Sciatic nerve (tissue), 2 donors: ENCODE measurements around the gene FUT6. TPM values are rescaled to one million over a fixed set of nuclear protein-coding genes. Genes with fewer than 3 reads are reported as not detected.
"Not testable (repeated sequence)": the region's sequence is repeated elsewhere in the genome, so short reads cannot be mapped to it uniquely, and the experiment has no call there.

ENCODE experiments used
- ATAC-seq: fragments of 200-7000 bp; cut with Tn5 transposase; one replicate; pipeline ENCODE4 v1.9.1; 2020; ENCODE audit warnings: mild to moderate bottlenecking, moderate library complexity
- DNase-seq: peaks from one replicate; pipeline ENCODE4 v3.0.0-alpha.2; 2020; ENCODE audit warnings: low spot score
- intact Hi-C: fragments of 100-400 bp; cut with DNase I; formaldehyde crosslinking; loops from one replicate; pipeline ENCODE4 v1.14.2; 2022
- total RNA-seq: library from RNA; stranded (reverse); fragmentation: NEBNext Ultra II Directional; extraction: Animal tissue kit (Norgen Biotek cat#: 25700); gene quantifications from one replicate; pipeline ENCODE4 v1.2.1, GENCODE V29; 2021
- donor health status: DM: no; HTN: no; CAD: no.
- donor health status: DM: no; HTN: no; CAD: no.

The FUT6 gene
- total RNA-seq, 1 donor from 2014 or later, result not detected

GRCh38 chr19:5795382-5795919, 44.1 kb downstream of the FUT6 start:
- intact Hi-C loops, result no loop called here
- ATAC-seq, result no peak

GRCh38 chr19:5793188-5793587, 46.3 kb downstream of the FUT6 start:
- no peak for ATAC-seq
- no peak for DNase-seq
- intact Hi-C loops, result no loop called here

More at GRCh38 chr19:5795382-5795919, 44.1 kb downstream of the FUT6 start:
- DNase-seq, result no peak

- DNase-seq, result no peak
- intact Hi-C loops, result no loop called here
- no peak for ATAC-seq
Measured at GRCh38 chr19:5792224-5792623, 47.3 kb downstream of the FUT6 start.

GRCh38 chr19:5790559-5791520, 48.7 kb downstream of the FUT6 start, which contains the start of gene DUS3L:
TSS of gene DUS3L (minus strand) at chr19:5791163. CDS start at chr19:5791141, 22 bp downstream.
- DNase-seq, result peak; percentile 97
- ATAC-seq, result peak; percentile 98
- intact Hi-C loops, result no loop called here

- no peak for ATAC-seq
- DNase-seq, result no peak
- intact Hi-C loops, result no loop called here
Measured at GRCh38 chr19:5789886-5790558, 49.5 kb downstream of the FUT6 start.

GRCh38 chr19:5789351-5789761, 50.1 kb downstream of the FUT6 start:
- DNase-seq (no peak), ATAC-seq (no peak)
- intact Hi-C loops, result no loop called here

GRCh38 chr19:5788422-5788821, 51.1 kb downstream of the FUT6 start:
- DNase-seq (no peak), ATAC-seq (no peak)
- intact Hi-C loops, result no loop called here

GRCh38 chr19:5787409-5788182, 51.9 kb downstream of the FUT6 start:
- DNase-seq (no peak), ATAC-seq (no peak)
- intact Hi-C loops, result no loop called here

- ATAC-seq (no peak), DNase-seq (no peak)
- intact Hi-C loops, result no loop called here
Measured at GRCh38 chr19:5786593-5787408, 52.7 kb downstream of the FUT6 start.

- intact Hi-C loops, result no loop called here
- no peak for DNase-seq
- ATAC-seq, result no peak
Measured at GRCh38 chr19:5785423-5785822, 54.1 kb downstream of the FUT6 start.

- intact Hi-C loops, result no loop called here
- no peak for DNase-seq
- no peak for ATAC-seq
Measured at GRCh38 chr19:5784581-5785147, 54.8 kb downstream of the FUT6 start, which contains the start of gene PRR22. TSS of gene PRR22 (minus strand) at chr19:5784746. CDS start at chr19:5784660, 86 bp downstream.

GRCh38 chr19:5782945-5783919, 56.3 kb downstream of the FUT6 start:
- ATAC-seq (no peak), DNase-seq (no peak)
- intact Hi-C loops, result no loop called here

- intact Hi-C loops, result no loop called here
- no peak for DNase-seq
- ATAC-seq, result no peak
Measured at GRCh38 chr19:5782322-5782721, 57.2 kb downstream of the FUT6 start.

GRCh38 chr19:5780916-5781315, 58.6 kb downstream of the FUT6 start:
- ATAC-seq, DNase-seq, intact Hi-C loops: not testable (repeated sequence)
